HepG2 (cell line): ENCODE measurements around the gene CLDND2. TPM values are rescaled to one million over a fixed set of nuclear protein-coding genes. Genes with fewer than 3 reads are reported as not detected.
A peak's percentile ranks its signal among the peaks of the same experiment; 100 is the strongest.

Source experiments
- FOXK1 ChIP-seq: sonication (generic); formaldehyde crosslinking; IDR thresholded peaks from 2 replicates; pipeline ENCODE4 v1.4.0; 2020; ENCODE audit warnings: low read depth, missing genetic modification reagents, borderline replicate concordance
- KDM1A ChIP-seq: IDR thresholded peaks from 2 replicates; pipeline ENCODE4 v1.6.1; 2016; ENCODE audit warnings: missing compliant biosample characterization
- NCOA1 ChIP-seq: sonication (generic); formaldehyde crosslinking; IDR thresholded peaks from 2 replicates; pipeline ENCODE4 v1.9.0; 2021; ENCODE audit warnings: missing genetic modification reagents
- NRL ChIP-seq: sonication (generic); formaldehyde crosslinking; IDR thresholded peaks from 2 replicates; pipeline ENCODE4 v1.5.0; 2020; ENCODE audit warnings: missing genetic modification reagents, mild to moderate bottlenecking, moderate library complexity, borderline replicate concordance
- POLR2AphosphoS2 ChIP-seq: IDR thresholded peaks from 2 replicates; pipeline ENCODE4 v1.6.1; 2011; ENCODE audit warnings: low read depth, low read length, improper control_type of control experiment
- RARA ChIP-seq: IDR thresholded peaks from 2 replicates; pipeline ENCODE4 v1.6.1; 2016; ENCODE audit warnings: missing genetic modification reagents, missing compliant biosample characterization
- SIX1 ChIP-seq: sonication (generic); formaldehyde crosslinking; IDR thresholded peaks from 2 replicates; pipeline ENCODE4 v1.4.0; 2020; ENCODE audit warnings: missing genetic modification reagents, borderline replicate concordance
- SP4 ChIP-seq: sonication (generic); formaldehyde crosslinking; IDR thresholded peaks from 2 replicates; pipeline ENCODE4 v1.8.1; 2023; ENCODE audit warnings: mild to moderate bottlenecking, missing genetic modification reagents
- ZBTB7B ChIP-seq: sonication (generic); formaldehyde crosslinking; IDR thresholded peaks from 2 replicates; pipeline ENCODE4 v1.4.0; 2020; ENCODE audit warnings: missing genetic modification reagents
- ZFY ChIP-seq: sonication (generic); formaldehyde crosslinking; IDR thresholded peaks from 2 replicates; pipeline ENCODE4 v1.4.0; 2020; ENCODE audit warnings: missing genetic modification reagents
- ZNF143 ChIP-seq: sonication (generic); formaldehyde crosslinking; IDR thresholded peaks from 2 replicates; pipeline ENCODE4 v1.4.0; 2020; ENCODE audit warnings: missing genetic modification reagents
- ZNF17 ChIP-seq: sonication (generic); formaldehyde crosslinking; IDR thresholded peaks from 2 replicates; pipeline ENCODE4 v1.5.0; 2020; ENCODE audit warnings: mild to moderate bottlenecking, missing genetic modification reagents
- polyA plus RNA-seq, 8 experiments: library from polyadenylated mRNA; depleted of rRNA in 3 of 8; stranded (reverse) in 7 of 8; unstranded in 1 of 8; fragments of >200 nt; fragmentation: Illumina TruSeq in 4 of 8; extraction: Trizol in 4 of 8; gene quantifications; 2 replicates each; pipeline versions ENCODE4 v1.2.1 to v1.2.3, GENCODE V29; 2011 to 2016; ENCODE audit warnings: low read depth in 4 of 8, missing spikeins in 1 of 8, mixed read lengths in 1 of 8; ENCODE audit not compliant: insufficient read depth in 1 of 8
- total RNA-seq, 5 experiments: library from RNA; depleted of rRNA; stranded (reverse); fragments of >200 nt; fragmentation: Illumina TruSeq; extraction: Trizol; gene quantifications; 2 replicates each; pipeline ENCODE4 v1.2.3, GENCODE V29; 2016; ENCODE audit warnings: low read depth in 1 of 5
- TF ChIP-seq, protein P1 (sequence below): sonication (generic); formaldehyde crosslinking; IDR thresholded peaks from 2 replicates; pipeline ENCODE4 v1.9.0; 2022; ENCODE audit warnings: low read depth, missing genetic modification reagents
- TF ChIP-seq, protein P2 (sequence below): IDR thresholded peaks from 2 replicates; pipeline ENCODE4 v1.6.1; 2016
- TF ChIP-seq, protein P3 (sequence below): sonication (generic); formaldehyde crosslinking; IDR thresholded peaks from 2 replicates; pipeline ENCODE4 v1.4.0; 2020; ENCODE audit warnings: missing genetic modification reagents
- TF ChIP-seq, protein P4 (sequence below): sonication (generic); formaldehyde crosslinking; IDR thresholded peaks from 2 replicates; pipeline ENCODE4 v1.8.0; 2023; ENCODE audit warnings: mild to moderate bottlenecking, missing genetic modification reagents

The CLDND2 gene
- total and polyA plus RNA-seq, 2 of the 13 experiments (the other 11 are each of a cell fraction or from before 2014, with no cell fraction given), result 0.84 to 1.8 TPM

DNA sequence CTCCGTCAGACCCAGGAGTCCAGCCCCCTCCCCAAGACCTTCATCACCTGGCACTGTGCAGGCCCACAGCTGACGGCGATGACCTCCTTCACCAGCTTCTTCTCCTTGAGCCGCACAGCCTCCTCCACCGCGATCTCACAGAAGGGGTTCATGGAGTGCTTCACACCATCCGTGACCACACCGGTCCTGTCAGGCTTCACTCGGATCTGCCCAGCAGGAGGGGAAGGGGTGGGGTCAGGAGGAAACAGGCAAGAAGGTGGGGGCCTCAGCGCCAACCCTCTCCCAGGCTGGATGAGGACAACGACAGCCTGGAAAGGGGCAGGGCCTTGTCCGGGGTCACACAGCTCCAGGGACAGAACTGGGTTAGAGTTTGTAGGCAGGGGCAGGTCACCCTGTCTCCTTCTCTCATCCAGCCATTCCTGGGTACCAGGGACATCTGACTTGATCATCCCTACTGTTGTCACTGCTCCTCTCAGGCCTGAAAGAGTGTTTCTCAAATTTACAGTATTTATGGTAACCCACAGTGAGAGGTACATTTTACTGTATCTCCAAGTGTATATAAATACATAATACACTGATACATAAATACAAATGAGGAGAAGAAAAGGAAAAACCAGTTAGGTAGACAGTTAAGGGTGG is 14.6 kb downstream of the CLDND2 start (continued):
- no peak for TF ChIP-seq SIX1 (CRISPR knock-in tag)
- TF ChIP-seq, protein P1, sequence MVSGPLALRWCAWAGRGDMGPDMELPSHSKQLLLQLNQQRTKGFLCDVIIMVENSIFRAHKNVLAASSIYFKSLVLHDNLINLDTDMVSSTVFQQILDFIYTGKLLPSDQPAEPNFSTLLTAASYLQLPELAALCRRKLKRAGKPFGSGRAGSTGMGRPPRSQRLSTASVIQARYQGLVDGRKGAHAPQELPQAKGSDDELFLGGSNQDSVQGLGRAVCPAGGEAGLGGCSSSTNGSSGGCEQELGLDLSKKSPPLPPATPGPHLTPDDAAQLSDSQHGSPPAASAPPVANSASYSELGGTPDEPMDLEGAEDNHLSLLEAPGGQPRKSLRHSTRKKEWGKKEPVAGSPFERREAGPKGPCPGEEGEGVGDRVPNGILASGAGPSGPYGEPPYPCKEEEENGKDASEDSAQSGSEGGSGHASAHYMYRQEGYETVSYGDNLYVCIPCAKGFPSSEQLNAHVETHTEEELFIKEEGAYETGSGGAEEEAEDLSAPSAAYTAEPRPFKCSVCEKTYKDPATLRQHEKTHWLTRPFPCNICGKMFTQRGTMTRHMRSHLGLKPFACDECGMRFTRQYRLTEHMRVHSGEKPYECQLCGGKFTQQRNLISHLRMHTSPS, result 0 out of 2 replicates have a peak, but pooled peaks have one; percentile 31
- TF ChIP-seq, protein P2, sequence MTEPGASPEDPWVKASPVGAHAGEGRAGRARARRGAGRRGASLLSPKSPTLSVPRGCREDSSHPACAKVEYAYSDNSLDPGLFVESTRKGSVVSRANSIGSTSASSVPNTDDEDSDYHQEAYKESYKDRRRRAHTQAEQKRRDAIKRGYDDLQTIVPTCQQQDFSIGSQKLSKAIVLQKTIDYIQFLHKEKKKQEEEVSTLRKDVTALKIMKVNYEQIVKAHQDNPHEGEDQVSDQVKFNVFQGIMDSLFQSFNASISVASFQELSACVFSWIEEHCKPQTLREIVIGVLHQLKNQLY (CRISPR knock-in tag), result no peak
- no peak for TF ChIP-seq KDM1A (CRISPR knock-in tag)
- TF ChIP-seq, protein P3, sequence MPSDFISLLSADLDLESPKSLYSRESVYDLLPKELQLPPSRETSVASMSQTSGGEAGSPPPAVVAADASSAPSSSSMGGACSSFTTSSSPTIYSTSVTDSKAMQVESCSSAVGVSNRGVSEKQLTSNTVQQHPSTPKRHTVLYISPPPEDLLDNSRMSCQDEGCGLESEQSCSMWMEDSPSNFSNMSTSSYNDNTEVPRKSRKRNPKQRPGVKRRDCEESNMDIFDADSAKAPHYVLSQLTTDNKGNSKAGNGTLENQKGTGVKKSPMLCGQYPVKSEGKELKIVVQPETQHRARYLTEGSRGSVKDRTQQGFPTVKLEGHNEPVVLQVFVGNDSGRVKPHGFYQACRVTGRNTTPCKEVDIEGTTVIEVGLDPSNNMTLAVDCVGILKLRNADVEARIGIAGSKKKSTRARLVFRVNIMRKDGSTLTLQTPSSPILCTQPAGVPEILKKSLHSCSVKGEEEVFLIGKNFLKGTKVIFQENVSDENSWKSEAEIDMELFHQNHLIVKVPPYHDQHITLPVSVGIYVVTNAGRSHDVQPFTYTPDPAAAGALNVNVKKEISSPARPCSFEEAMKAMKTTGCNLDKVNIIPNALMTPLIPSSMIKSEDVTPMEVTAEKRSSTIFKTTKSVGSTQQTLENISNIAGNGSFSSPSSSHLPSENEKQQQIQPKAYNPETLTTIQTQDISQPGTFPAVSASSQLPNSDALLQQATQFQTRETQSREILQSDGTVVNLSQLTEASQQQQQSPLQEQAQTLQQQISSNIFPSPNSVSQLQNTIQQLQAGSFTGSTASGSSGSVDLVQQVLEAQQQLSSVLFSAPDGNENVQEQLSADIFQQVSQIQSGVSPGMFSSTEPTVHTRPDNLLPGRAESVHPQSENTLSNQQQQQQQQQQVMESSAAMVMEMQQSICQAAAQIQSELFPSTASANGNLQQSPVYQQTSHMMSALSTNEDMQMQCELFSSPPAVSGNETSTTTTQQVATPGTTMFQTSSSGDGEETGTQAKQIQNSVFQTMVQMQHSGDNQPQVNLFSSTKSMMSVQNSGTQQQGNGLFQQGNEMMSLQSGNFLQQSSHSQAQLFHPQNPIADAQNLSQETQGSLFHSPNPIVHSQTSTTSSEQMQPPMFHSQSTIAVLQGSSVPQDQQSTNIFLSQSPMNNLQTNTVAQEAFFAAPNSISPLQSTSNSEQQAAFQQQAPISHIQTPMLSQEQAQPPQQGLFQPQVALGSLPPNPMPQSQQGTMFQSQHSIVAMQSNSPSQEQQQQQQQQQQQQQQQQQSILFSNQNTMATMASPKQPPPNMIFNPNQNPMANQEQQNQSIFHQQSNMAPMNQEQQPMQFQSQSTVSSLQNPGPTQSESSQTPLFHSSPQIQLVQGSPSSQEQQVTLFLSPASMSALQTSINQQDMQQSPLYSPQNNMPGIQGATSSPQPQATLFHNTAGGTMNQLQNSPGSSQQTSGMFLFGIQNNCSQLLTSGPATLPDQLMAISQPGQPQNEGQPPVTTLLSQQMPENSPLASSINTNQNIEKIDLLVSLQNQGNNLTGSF (CRISPR knock-in tag), result no peak
- no peak for TF ChIP-seq ZNF143 (CRISPR knock-in tag)
- TF ChIP-seq SP4, result no peak
- TF ChIP-seq RARA (CRISPR knock-in tag), result peak; percentile 76
- no peak for TF ChIP-seq ZNF17
- TF ChIP-seq, protein P4, sequence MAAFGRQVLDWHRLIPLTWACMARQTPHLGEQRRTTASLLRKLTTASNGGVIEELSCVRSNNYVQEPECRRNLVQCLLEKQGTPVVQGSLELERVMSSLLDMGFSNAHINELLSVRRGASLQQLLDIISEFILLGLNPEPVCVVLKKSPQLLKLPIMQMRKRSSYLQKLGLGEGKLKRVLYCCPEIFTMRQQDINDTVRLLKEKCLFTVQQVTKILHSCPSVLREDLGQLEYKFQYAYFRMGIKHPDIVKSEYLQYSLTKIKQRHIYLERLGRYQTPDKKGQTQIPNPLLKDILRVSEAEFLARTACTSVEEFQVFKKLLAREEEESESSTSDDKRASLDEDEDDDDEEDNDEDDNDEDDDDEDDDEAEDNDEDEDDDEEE (CRISPR knock-in tag), result no peak
- TF ChIP-seq NRL (CRISPR knock-in tag), result peak; percentile 39; the same call in 1 of the 2 replicates
- TF ChIP-seq FOXK1 (CRISPR knock-in tag), result 0 out of 2 replicates have a peak, but pooled peaks have one; percentile 3
- no peak for TF ChIP-seq ZBTB7B (CRISPR knock-in tag)
- TF ChIP-seq ZFY (CRISPR knock-in tag), result peak; percentile 60
- no peak for TF ChIP-seq POLR2AphosphoS2
- TF ChIP-seq NCOA1 (CRISPR knock-in tag), result no peak
